ENCODE measurements around the gene SARS2. TPM values are rescaled to one million over a fixed set of nuclear protein-coding genes. Genes with fewer than 3 reads are reported as not detected.

SARS2 gene
- total RNA-seq, 4 donors from 2014 or later: 12.7 to 21.6 (median 15.8) TPM

GRCh38 chr19:38868551-38868950, 62.0 kb downstream of the SARS2 start:
- WGBS, 2 donors: 85 to 88% methylated on average over 6 of the region's 6 CpGs
- H3K27me3 ChIP-seq: no peaks in the 10 kb centered on the region
- peaks cover 0 to 28% (median 10%) of the 10 kb centered on the region in 4 donors for H3K4me1 ChIP-seq
- no peak overlapping the region for H3K4me3 ChIP-seq
- no peak for DNase-seq (ENCODE audit: low spot score in 2 of 2)
- no peaks in the 10 kb centered on the region for H3K9me3 ChIP-seq
- no peaks in the 10 kb centered on the region for H3K36me3 ChIP-seq
- no peak for TF ChIP-seq EP300 (IDR thresholded peaks at IDR 0.05)
- no peak for TF ChIP-seq CTCF (IDR thresholded peaks at IDR 0.05)
- no peak for TF ChIP-seq POLR2A (IDR thresholded peaks at IDR 0.05)
- H3K27ac ChIP-seq: no peak overlapping the region

DNA sequence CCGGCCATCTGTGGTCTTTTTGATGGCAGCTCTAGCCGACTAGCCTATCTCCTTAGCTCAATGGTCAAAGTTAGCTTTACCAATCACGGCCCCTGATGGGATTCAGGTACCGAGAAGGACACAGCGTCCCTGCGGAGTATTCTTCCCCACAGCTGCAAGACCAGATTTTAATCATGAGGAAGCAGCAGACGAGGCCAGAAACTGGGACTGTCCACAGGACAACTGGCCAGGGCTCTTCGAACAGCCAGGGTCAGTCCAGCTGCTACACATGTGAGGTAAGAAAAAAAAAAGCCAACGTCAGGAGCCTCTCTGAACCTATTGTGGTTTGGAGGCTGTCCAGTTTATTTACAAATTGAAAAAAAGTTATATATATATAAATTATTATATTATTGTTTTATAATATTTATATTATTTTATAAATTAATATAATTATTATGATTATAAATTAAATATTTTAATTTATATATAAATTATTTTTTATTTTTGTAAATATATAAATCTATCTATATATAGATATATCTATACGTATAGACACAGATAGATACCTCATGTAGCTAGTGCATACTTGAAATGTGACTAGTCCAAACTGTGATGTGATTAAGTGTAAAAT, 63.3 kb downstream of the SARS2 start:
- peaks cover 0 to 41% (median 21%) of the 10 kb centered on the region in 4 donors for H3K4me1 ChIP-seq
- no peak overlapping the region for H3K27ac ChIP-seq
- 85 to 89% methylated on average over 10 of the region's 10 CpGs for whole genome bisulfite sequencing, 2 donors
- H3K27me3 ChIP-seq: no peaks in the 10 kb centered on the region
- H3K9me3 ChIP-seq: no peaks in the 10 kb centered on the region
- TF ChIP-seq CTCF (IDR thresholded peaks at IDR 0.05) (no peak), POLR2A (IDR thresholded peaks at IDR 0.05) (no peak), EP300 (IDR thresholded peaks at IDR 0.05) (no peak)
- no peaks in the 10 kb centered on the region for H3K36me3 ChIP-seq
- no peak for DNase-seq (ENCODE audit: low spot score in 2 of 2)
- no peak overlapping the region for H3K4me3 ChIP-seq

Other genes with a start within 250 kb of the SARS2 start
- gene CAPN12, start 186.3 kb downstream of the SARS2 start, total RNA-seq: 1 to 10 TPM; 3.5 to 5.7 (median 4.8) TPM
- gene LGALS7, start 157.2 kb downstream of the SARS2 start, total RNA-seq: not detected
- gene LGALS7B, start 141.6 kb downstream of the SARS2 start, total RNA-seq: not detected
- gene LGALS4, start 117.8 kb downstream of the SARS2 start, total RNA-seq: 1 to 10 TPM in 1 of 4 donors, under 1 TPM in 2, not detected in 1; 0.20 to 2.1 (median 0.63) TPM
- gene ECH1, start 99.0 kb downstream of the SARS2 start, total RNA-seq: 100 to 1,000 TPM in 3 of 4 donors, 10 to 100 TPM in 1; 81.8 to 135 (median 119) TPM
- gene HNRNPL, start 80.8 kb downstream of the SARS2 start, total RNA-seq: 100 to 1,000 TPM; 170 to 205 (median 179) TPM
- gene RINL, start 52.5 kb downstream of the SARS2 start, total RNA-seq: 10 to 100 TPM in 2 of 4 donors, 1 to 10 TPM in 2; 8.4 to 28.8 (median 11.6) TPM
- gene SIRT2, start 31.1 kb downstream of the SARS2 start, total RNA-seq: 100 to 1,000 TPM; 108 to 154 (median 129) TPM
- gene NFKBIB, start 30.8 kb downstream of the SARS2 start, total RNA-seq: 10 to 100 TPM; 16.0 to 33.0 (median 25.2) TPM
- gene CCER2, start 18.6 kb downstream of the SARS2 start, total RNA-seq: not detected
- 10 to 100 TPM; 29.9 to 43.9 (median 33.1) TPM for gene MRPS12, start 181 bp upstream of the SARS2 start, total RNA-seq
- 10 to 100 TPM; 31.9 to 59.6 (median 54.0) TPM for gene FBXO17, start 45.0 kb upstream of the SARS2 start, total RNA-seq
- 1 to 10 TPM; 3.6 to 8.0 (median 5.9) TPM for gene FBXO27, start 101.8 kb upstream of the SARS2 start, total RNA-seq
- 1 to 10 TPM in 3 of 4 donors, under 1 TPM in 1; 0.90 to 3.1 (median 1.6) TPM for gene ACP7, start 153.6 kb upstream of the SARS2 start, total RNA-seq
- gene PAK4, start 195.0 kb upstream of the SARS2 start, total RNA-seq: 10 to 100 TPM; 22.9 to 45.1 (median 32.3) TPM

Data from tibial nerve (tissue), 4 donors.